ENCODE measurements around the gene FOXN1.

The FOXN1 gene

GRCh38 chr17:28484296-28484695 is 21.9 kb upstream of the FOXN1 start:
- peaks cover 3% of the 10 kb centered on the region for H3K36me3 Mint-ChIP-seq (ENCODE audit: insufficient read depth)
- no peaks in the 10 kb centered on the region for H3K27me3 Mint-ChIP-seq
- ATAC-seq (replicated peaks) (no peak), DNase-seq (no peak)
- no peaks in the 10 kb centered on the region for H3K9me3 Mint-ChIP-seq
- no peaks in the 10 kb centered on the region for H3K4me1 Mint-ChIP-seq (ENCODE audit: low read depth in 2 of 2)
- no peak overlapping the region for H3K4me3 Mint-ChIP-seq
- H3K27ac Mint-ChIP-seq, result no peak overlapping the region

- peaks cover 3% of the 10 kb centered on the region for H3K36me3 Mint-ChIP-seq (ENCODE audit: insufficient read depth)
- H3K9me3 Mint-ChIP-seq, result no peaks in the 10 kb centered on the region
- H3K4me1 Mint-ChIP-seq (ENCODE audit: low read depth in 2 of 2), result no peaks in the 10 kb centered on the region
- H3K27me3 Mint-ChIP-seq, result no peaks in the 10 kb centered on the region
- no peak for DNase-seq
- no peak for ATAC-seq (replicated peaks)
- H3K4me3 Mint-ChIP-seq, result no peak overlapping the region
- H3K27ac Mint-ChIP-seq, result no peak overlapping the region
Measured at GRCh38 chr17:28485049-28485448, 21.1 kb upstream of the FOXN1 start.

- Mint-ChIP-seq H3K36me3 (ENCODE audit: insufficient read depth) (peaks cover 3% of the 10 kb centered on the region), H3K27ac (no peak overlapping the region), H3K4me3 (no peak overlapping the region), H3K4me1 (ENCODE audit: low read depth in 2 of 2) (no peaks in the 10 kb centered on the region), H3K27me3 (peaks cover 10 to 20% of the 10 kb centered on the region in 2 donors), H3K9me3 (no peaks in the 10 kb centered on the region)
- DNase-seq (no peak), ATAC-seq (replicated peaks) (no peak)
Measured at GRCh38 chr17:28487881-28488532, 18.1 kb upstream of the FOXN1 start.

GRCh38 chr17:28488533-28489276 is 17.4 kb upstream of the FOXN1 start:
- no peak for ATAC-seq (replicated peaks)
- Mint-ChIP-seq H3K4me1 (ENCODE audit: low read depth in 2 of 2) (no peaks in the 10 kb centered on the region), H3K36me3 (ENCODE audit: insufficient read depth) (peaks cover 3% of the 10 kb centered on the region), H3K27me3 (peaks cover 10 to 25% of the 10 kb centered on the region in 2 donors), H3K4me3 (no peak overlapping the region), H3K27ac (no peak overlapping the region), H3K9me3 (no peaks in the 10 kb centered on the region)
- no peak for DNase-seq

- H3K9me3 Mint-ChIP-seq, result no peaks in the 10 kb centered on the region
- H3K27ac Mint-ChIP-seq, result no peak overlapping the region
- peaks cover 10 to 34% of the 10 kb centered on the region in 2 donors for H3K27me3 Mint-ChIP-seq
Measured at GRCh38 chr17:28491286-28491685, 14.9 kb upstream of the FOXN1 start.

GRCh38 chr17:28491860-28492259 is 14.3 kb upstream of the FOXN1 start:
- no peaks in the 10 kb centered on the region for H3K9me3 Mint-ChIP-seq
- H3K36me3 Mint-ChIP-seq (ENCODE audit: insufficient read depth), result peaks cover 3% of the 10 kb centered on the region
- no peak overlapping the region for H3K27ac Mint-ChIP-seq
- DNase-seq (no peak), ATAC-seq (replicated peaks) (no peak)
- no peak overlapping the region for H3K4me3 Mint-ChIP-seq
- peaks cover 10 to 37% of the 10 kb centered on the region in 2 donors for H3K27me3 Mint-ChIP-seq
- H3K4me1 Mint-ChIP-seq (ENCODE audit: low read depth in 2 of 2), result no peaks in the 10 kb centered on the region

More at GRCh38 chr17:28491286-28491685, 14.9 kb upstream of the FOXN1 start:
- Mint-ChIP-seq H3K36me3 (ENCODE audit: insufficient read depth) (peaks cover 3% of the 10 kb centered on the region), H3K4me3 (no peak overlapping the region), H3K4me1 (ENCODE audit: low read depth in 2 of 2) (no peaks in the 10 kb centered on the region)
- DNase-seq, result no peak
- ATAC-seq (replicated peaks), result no peak

GRCh38 chr17:28492352-28493310 is 13.5 kb upstream of the FOXN1 start:
- Mint-ChIP-seq H3K4me1 (ENCODE audit: low read depth in 2 of 2) (no peaks in the 10 kb centered on the region), H3K27me3 (peaks cover 10 to 37% of the 10 kb centered on the region in 2 donors), H3K9me3 (no peaks in the 10 kb centered on the region), H3K36me3 (ENCODE audit: insufficient read depth) (peaks cover 3% of the 10 kb centered on the region), H3K27ac (no peak overlapping the region), H3K4me3 (no peak overlapping the region)
- ATAC-seq (replicated peaks) (no peak), DNase-seq (no peak)

GRCh38 chr17:28493460-28493859 is 12.7 kb upstream of the FOXN1 start:
- Mint-ChIP-seq H3K27me3 (peaks cover 10 to 37% of the 10 kb centered on the region in 2 donors), H3K4me3 (no peak overlapping the region), H3K4me1 (ENCODE audit: low read depth in 2 of 2) (no peaks in the 10 kb centered on the region), H3K9me3 (no peaks in the 10 kb centered on the region), H3K27ac (no peak overlapping the region), H3K36me3 (ENCODE audit: insufficient read depth) (peaks cover 3% of the 10 kb centered on the region)
- ATAC-seq (replicated peaks) (no peak), DNase-seq (no peak)

- Mint-ChIP-seq H3K27me3 (peaks cover 10 to 37% of the 10 kb centered on the region in 2 donors), H3K9me3 (no peaks in the 10 kb centered on the region), H3K4me3 (no peak overlapping the region), H3K27ac (no peak overlapping the region), H3K36me3 (ENCODE audit: insufficient read depth) (no peaks in the 10 kb centered on the region), H3K4me1 (ENCODE audit: low read depth in 2 of 2) (no peaks in the 10 kb centered on the region)
- peak; percentile 85 for ATAC-seq (replicated peaks)
- peak; percentile 67 to 75 (median 73) for DNase-seq
Measured at GRCh38 chr17:28494445-28495188, 11.5 kb upstream of the FOXN1 start.

- H3K36me3 Mint-ChIP-seq (ENCODE audit: insufficient read depth), result no peaks in the 10 kb centered on the region
- DNase-seq (no peak), ATAC-seq (replicated peaks) (no peak)
- peaks cover 10 to 37% of the 10 kb centered on the region in 2 donors for H3K27me3 Mint-ChIP-seq
- no peaks in the 10 kb centered on the region for H3K9me3 Mint-ChIP-seq
- no peak overlapping the region for H3K27ac Mint-ChIP-seq
- H3K4me3 Mint-ChIP-seq, result no peak overlapping the region
- no peaks in the 10 kb centered on the region for H3K4me1 Mint-ChIP-seq (ENCODE audit: low read depth in 2 of 2)
Measured at GRCh38 chr17:28495635-28496034, 10.5 kb upstream of the FOXN1 start.

- no peaks in the 10 kb centered on the region for H3K36me3 Mint-ChIP-seq (ENCODE audit: insufficient read depth)
- no peak overlapping the region for H3K4me3 Mint-ChIP-seq
- no peaks in the 10 kb centered on the region for H3K4me1 Mint-ChIP-seq (ENCODE audit: low read depth in 2 of 2)
- DNase-seq (no peak), ATAC-seq (replicated peaks) (no peak)
- H3K27me3 Mint-ChIP-seq, result peaks cover 0 to 18% of the 10 kb centered on the region in 2 donors
- H3K27ac Mint-ChIP-seq, result no peak overlapping the region
- H3K9me3 Mint-ChIP-seq, result no peaks in the 10 kb centered on the region
Measured at GRCh38 chr17:28497931-28498330, 8.2 kb upstream of the FOXN1 start.

- H3K4me1 Mint-ChIP-seq (ENCODE audit: low read depth in 2 of 2), result no peaks in the 10 kb centered on the region
- no peak for DNase-seq
- H3K27ac Mint-ChIP-seq, result no peak overlapping the region
- peaks cover 0 to 13% of the 10 kb centered on the region in 2 donors for H3K27me3 Mint-ChIP-seq
- ATAC-seq (replicated peaks), result no peak
- H3K4me3 Mint-ChIP-seq, result no peak overlapping the region
- no peaks in the 10 kb centered on the region for H3K9me3 Mint-ChIP-seq
- H3K36me3 Mint-ChIP-seq (ENCODE audit: insufficient read depth), result no peaks in the 10 kb centered on the region
Measured at GRCh38 chr17:28498652-28499363, 7.3 kb upstream of the FOXN1 start.
